Glomerular visceral epithelial cell (primary cell): ENCODE measurements around the gene ENO4.

Experiments used
- DNase-seq: peaks from one replicate; pipeline ENCODE4 v3.0.0-alpha.2; 2016; ENCODE audit errors: extremely low spot score

Gene ENO4, protein sequence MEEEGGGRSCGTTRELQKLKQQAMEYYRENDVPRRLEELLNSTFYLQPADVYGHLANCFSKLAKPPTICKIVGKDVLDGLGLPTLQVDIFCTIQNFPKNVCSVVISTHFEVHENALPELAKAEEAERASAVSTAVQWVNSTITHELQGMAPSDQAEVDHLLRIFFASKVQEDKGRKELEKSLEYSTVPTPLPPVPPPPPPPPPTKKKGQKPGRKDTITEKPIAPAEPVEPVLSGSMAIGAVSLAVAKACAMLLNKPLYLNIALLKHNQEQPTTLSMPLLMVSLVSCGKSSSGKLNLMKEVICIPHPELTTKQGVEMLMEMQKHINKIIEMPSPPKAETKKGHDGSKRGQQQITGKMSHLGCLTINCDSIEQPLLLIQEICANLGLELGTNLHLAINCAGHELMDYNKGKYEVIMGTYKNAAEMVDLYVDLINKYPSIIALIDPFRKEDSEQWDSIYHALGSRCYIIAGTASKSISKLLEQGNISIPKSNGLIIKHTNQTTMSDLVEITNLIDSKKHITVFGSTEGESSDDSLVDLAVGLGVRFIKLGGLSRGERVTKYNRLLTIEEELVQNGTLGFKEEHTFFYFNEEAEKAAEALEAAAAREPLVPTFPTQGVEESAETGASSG

DNA sequence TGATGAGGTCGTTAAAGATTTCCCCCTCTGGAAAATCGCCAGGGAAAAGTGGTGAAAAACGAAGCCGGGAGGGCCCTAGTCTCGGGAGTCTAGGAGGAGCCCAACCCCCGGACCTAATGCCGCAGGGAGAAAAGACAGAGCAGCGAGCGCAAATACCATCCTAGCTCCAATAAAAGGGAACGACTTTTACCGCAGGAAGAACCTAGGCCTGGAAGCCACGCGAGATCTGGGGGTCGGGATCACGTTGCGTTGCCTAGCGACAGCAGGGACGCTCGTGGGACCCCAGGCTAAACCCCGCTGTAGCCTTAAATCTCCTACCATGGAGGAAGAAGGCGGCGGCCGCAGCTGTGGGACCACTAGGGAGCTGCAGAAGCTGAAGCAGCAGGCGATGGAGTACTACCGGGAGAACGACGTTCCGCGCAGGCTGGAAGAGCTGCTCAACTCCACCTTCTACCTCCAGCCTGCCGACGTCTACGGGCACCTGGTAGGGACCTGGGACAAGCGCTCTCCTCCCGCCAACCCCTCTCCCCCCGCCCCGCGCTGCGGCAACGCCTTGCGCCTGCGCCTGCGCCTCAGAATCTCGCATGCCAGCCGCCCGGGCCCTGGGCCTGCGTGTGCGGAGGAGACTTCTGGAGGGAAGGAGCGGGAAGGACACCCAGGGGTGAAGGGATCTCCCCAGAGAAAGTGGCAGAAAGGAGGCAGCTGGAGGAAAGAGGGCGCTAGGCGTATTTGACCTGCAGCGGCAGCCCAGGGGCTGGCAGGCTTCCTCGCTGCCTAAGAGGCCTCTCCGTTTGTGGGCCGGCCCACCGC lies at the start of gene ENO4:
Gene ENO4, plus strand, starts transcription at position 252 of the 810 bp plus-strand sequence. Its CDS starts 68 bp downstream, at position 320.
- DNase-seq, result peak; percentile 84

DNA sequence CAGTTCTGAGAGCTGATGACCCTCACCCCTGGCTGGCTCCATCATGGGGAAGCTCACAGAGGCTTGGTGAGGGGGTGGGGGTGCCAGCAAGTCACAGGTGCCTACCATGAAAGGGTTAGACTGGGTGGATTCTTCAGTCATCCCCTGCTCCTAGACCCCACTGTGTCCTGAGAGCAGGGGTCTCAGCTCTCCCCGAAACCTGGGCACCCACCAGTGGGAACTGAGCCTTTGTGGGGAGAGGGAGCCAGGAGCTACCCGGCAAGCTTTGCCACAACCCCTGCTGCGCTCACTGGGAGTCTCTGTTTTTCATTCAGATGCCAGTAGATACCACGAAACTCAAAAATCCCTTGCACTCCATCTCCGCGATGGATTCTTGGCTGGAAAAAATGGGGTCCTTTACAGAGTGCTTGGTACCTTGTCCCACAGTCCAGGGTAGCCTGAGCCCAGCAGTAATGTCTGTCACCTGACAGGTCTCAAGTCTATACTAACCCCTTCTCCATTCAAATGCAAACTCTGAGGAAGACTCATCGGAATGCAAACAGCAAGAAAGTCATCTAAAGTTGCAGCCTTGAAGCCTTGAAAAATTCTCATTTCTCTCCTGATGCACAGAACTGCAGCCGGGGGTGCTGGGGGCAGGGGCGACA lies 48.9 kb upstream of the ENO4 start:
- DNase-seq, result no peak

DNA sequence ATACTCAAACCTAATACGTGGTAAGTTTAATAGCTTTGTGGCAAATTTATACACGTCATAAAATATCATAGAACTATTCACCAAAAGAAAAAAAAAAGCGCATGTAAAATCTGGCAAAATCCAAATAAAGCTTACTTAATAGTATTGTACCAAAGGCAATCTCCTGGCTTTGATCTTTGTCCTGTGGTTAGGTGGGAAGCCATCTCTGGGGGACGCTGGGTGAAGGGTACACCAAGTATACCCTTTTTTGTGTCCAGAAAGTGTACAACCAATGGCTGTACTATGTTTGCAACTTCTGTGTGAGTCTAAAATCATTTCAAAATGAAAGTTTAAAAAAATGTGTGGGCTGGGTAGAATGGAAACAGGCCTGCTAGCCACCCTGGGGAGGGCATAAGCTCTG lies 47.6 kb upstream of the ENO4 start:
- no peak for DNase-seq

DNA sequence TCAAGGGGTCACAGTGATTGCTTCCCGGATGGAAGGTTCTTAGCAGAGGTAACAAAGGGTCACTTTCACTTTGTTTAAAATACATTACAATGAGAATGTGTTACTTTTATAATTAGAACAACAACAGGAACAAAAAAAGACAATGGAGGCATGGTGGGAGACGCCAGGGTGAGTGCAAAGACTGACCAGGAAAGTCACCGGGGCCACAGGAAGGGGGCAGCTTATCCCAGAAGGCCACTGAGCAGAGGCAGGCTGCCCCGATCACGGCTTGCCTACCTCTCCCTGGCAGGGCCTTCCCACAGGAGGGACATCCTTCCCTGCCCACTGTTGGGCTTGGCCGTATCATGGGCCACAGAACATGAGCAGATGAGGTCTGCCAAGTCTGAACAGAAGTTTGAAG lies 46.8 kb upstream of the ENO4 start:
- no peak for DNase-seq

DNA sequence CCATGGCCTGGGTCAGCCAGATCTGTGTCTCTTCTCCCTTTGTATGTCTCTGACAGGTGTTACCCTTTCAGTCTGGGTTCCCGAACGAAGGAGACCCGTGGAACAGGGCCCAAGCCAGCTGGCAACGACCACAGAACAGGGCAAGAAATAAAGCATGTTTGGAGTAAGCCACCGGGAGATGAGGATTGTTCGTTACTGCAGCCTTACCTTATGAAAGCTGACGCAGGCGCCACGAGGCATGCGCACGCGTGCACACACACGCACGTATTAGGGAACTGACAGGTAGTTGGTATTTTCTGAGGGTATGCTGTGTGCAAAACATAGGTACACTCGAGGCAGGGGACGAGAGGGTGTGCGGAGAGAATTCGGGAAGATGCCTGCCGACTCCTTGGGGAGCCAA lies 46.4 kb upstream of the ENO4 start:
- no peak for DNase-seq

DNA sequence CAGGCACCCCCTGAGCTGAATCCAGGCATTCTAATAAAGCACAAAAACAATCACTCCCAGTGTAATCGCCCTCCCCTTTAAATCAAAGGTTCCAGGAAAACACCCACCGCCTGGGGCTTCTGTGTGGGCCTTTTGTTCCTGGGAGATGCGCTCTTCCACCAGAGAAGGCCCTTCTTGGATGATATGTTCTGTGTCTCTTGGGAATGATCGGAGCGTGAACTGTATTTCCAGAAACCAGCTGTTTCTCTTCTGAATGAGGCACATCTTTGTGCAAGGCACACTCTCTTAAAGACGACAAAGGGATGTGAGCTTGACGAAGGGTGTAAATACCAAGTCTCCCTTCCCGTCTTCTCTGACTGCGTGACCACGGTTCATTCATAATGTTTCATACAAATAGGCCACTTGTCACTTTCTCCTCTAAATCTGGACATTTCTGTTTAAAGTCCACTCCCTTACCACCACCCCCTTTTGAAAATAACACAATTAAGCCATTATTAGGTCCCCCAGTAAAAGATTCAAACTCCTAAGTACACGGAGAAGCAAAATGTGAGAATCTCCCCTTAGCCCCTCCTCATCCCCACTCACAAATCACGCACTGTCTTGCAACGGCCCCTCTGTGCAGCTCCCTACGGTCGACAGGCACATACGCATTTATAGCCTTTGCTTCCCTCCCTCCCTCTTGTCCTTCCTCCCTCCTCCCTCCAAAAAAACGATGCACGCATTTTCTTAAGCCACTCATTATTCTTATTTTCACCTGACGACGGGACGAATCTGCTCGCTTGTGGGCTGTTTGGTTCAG lies 45.6 kb upstream of the ENO4 start:
- no peak for DNase-seq

DNA sequence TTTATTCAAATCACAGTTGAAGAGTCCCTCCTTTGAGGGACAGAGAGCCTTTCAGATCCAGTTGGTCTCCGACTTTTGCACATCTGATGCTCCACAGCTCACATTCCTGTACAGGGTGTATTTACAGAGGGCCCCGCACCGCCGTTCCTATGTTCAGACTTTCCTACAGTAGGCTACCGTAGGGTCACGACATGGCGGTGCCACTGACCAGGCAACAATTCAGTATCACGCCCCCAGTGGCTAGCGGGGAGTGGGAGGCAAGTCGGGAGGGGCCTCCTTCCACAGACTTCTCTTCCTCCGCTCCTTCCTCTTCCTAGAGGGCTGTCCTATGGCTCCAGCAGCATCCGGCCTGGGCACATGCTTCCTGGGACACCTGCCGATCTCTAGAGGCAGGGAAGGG lies 40.6 kb upstream of the ENO4 start:
- no peak for DNase-seq

DNA sequence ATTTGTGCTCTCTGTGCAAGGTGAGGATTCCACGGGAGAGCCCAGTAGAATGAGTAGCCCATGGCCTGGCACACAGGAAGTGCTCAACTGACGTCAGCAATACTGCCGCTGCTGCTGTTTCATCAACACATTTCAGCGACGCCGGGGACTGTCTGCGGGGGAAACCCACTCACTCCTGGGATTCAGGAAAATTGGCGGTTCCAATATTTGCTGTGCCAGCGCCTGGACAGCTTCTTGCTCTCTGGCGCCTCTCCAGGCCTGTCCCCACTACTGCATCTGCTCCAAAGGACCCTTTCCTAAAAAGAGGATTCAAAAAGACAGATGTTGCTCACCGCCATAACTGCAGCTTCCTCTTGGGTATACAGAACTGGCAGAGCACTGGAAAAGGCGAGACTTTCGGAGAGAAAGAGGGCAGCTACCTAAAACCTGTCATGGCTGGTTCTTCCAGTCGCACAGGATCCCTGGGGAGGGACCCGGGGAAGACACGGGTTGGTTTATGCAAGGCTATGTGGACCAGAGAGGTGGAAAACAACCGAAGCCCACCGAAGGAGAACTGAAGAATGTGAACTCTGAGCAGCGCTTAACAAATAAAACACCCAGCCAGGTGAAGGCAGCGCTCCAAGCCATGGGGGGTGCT lies 39.7 kb upstream of the ENO4 start:
- peak; percentile 6 for DNase-seq

DNA sequence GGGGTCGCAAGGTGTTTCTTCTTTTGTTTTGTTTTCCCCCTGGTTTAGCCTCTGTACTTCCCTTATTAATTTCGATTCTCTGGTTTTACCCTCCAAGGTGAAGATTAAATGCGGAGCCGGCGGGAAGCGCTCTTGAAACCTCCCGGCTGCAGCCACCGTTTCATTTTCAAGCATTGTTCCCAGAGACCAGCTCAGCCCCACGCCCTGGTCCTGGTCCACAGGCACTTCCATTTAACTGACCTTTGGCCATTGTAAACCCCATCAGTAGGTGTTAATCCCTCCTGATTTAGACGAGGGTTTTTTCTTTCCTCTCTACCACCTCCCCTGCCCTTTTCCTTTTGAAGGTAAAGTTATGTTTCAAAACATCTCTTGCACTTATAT lies 39.2 kb upstream of the ENO4 start:
- no peak for DNase-seq

DNA sequence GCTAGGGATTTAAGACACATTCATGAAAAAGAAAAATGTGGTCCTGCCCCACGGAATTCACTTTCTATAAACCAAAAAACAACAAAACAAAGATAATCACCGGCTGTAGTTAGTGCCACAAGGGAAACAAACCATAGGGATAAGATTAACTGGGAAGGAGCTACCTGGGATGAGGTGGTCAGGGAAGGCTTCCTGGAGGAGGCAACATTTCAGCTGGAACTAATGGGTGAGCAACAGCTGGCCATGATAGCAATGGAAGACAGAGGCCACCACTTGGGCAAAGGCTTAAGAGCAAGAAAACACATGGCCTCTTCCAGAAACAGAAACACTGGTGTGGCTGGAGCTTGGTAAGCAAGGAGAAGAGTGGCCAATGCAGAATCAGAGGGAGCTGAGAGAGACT lies 38.4 kb upstream of the ENO4 start:
- DNase-seq, result no peak

DNA sequence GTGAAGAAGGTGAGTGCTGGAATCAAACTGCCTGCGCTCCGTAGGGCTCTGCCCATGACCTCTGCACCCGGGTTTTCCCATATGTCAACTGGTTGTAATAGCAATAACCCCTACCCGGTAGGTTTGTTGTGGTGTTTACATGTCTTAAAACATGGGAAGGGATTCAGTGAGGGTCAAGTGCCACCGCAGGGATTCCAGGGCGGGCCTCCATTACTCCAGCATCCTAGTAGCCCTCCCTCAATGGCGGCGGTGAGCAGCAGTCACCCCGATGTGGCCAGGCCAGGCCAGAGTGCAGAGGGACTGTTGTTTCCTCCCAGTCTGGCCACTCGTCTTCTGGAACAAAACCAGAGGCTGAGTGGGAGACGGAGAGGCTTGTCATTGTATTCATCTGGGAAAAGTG lies 37.6 kb upstream of the ENO4 start:
- DNase-seq, result no peak

DNA sequence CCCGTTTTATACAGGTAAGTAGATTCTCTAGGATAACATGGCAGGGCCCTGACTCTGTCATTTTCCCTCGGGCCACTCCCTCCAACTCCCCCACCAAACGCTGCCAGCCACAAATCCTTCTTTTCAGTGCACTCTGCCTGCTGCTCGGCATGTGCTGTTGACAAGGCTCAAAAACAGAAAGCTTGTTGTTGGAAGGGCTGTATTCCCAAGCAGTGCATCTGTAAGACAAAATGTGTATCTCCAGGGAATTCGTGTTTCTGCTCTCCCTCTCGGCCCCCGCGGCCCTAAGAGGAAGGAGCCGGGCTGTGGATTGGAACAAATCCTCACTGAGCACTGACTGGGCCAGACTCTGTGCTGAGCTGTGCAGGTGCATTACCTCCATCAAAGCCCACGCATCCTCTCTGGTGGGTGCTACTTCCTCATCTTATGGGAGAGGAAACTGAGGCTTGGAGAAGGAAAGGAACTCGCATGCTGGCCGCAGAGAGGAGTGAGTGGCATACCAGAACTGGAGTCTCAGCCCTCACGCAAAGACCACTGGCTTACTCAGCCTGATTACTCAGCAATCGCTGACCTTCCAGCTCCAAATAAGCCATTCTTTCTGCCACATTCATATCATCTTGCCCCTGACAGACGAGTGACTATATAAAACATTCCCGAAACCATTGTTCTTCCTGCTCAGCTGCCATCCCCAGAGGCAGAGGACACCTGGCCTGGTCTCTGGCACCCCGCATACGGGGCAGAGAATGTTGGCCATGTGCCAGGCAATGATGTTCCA lies 33.5 kb upstream of the ENO4 start:
- DNase-seq, result peak; percentile 47

DNA sequence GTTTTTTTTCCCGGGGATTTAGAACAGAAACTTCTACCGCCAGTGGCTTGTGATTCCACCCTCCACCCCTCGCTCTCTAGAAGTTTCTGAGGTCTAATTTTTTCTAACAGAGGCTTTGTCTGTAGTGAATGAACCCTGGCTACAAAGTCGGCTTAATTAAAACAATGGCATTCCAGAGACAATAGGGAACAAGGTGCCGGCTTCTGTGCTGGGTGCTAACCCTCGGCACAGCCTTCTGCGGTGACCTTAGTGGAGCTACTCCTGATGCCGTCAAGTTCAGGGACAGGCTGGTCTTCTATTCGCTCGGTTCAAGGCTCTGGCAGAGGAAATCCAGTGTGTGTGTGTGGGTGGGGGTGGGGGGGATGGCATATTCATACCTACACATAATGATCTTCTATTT lies 32.1 kb upstream of the ENO4 start:
- DNase-seq, result no peak

DNA sequence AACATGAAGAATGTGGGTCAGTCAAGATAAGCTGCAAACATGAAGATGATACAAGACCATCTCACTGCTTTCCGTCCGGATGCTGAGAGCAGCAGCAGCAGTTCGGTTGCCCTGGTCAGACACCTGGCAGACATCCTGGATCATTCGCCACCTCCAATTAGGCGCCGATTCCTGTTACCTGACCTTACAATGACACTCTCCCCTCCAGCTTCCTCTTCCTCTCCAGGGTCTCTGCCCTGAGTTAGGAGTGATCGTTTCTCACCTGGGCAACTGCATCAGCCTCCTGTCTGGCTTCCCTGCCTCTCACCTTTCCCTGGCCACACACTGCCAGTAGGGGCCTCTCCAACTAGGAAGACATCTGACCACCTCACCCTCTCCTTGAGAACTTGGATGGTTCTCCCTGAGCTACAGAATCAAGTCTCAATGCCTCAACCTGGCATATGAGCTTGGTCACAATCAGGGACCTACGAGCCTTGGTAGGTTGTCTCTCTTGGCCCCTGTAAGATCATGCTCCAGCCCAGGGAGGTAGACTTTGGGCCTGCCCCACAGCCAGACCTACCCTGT lies 31.4 kb upstream of the ENO4 start:
- no peak for DNase-seq

DNA sequence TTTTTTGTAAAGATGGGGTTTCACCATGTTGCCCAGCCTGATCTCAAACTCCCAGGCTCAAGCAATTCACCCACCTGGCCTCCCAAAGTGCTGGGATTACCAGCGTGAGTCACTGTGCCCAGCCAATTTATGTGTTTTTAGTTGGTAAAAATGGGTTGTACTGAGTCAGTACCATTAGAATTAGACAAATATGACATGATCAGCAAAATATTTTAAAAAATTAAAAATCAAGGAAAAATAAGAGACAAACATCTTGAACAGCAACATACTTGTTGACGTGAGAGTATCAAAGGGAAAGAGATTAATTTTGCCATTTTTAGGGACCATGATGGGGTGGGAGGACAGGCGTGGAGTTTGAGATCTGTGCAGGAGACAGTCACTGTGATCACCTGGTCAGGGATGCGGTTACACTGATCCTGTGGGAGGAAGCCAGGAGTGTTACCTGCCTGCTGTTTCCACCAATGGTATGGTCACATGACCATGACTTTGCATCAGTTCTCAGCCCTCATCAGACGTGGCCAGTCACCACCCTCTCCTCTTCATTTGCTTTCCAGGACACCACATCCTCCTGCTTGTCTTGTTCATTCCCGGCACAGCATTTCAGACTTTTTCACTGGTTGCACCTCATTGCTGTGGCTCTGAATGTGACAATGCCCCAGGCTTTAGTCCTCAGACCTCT lies 29.2 kb upstream of the ENO4 start:
- no peak for DNase-seq

DNA sequence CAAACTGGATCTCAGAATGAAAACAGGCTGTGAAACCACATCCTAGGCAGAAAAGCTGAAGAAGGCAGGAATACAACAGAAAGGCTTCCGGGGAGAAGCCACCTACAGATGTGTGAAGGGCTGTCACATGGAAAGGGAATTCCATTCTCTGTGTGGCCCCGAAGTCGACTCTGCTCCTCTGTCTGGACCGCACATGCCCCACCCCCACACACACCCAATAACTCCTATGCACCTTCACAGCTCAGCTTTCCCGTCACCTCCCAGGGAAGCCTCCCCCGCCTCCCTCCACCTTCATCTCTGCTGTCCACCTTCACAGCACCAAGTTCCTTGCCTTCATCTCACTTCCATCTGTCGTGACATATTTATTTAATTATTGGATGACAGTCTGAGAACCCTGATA lies 23.4 kb upstream of the ENO4 start:
- no peak for DNase-seq

DNA sequence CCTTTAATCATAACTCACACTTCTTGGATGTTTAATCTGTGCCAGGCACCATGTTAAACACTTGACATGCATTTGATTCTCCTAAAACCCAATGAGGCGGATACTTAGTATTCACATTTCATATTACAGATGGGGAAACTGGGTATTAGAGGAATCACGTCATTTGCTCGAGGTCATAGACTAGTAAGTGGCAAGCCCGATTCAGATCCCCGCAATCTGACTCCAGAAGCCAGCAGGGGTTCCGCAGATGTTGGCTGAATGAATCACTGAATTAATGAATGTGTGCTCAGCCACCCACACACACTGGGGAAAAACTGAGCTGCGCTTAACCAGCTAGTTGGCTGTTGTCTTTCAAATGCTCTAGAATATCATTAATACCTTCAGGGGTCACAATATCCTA lies 22.5 kb upstream of the ENO4 start:
- peak; percentile 78 for DNase-seq

DNA sequence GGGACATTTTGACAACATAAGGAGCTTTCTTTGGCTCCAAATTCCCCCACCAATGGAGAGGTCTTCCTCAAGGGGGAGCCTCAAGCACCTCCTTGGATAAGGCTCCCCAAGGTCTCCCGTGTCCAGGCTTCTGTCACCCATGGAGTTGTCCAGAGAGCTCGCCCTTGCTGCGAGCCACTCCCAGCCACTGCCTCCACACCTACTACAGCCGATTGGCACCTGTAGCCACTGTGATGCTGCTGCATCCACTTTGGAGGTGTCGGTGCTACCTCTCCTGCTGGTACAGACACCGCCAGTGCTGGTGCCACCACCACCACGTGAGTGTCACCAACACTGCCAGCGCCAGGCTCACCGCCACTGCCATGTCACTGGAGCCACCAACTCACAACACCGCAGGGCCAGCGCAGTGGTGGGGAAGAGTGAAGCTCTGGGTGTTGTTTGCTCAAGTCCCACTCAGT lies 22.1 kb upstream of the ENO4 start:
- DNase-seq, result no peak

DNA sequence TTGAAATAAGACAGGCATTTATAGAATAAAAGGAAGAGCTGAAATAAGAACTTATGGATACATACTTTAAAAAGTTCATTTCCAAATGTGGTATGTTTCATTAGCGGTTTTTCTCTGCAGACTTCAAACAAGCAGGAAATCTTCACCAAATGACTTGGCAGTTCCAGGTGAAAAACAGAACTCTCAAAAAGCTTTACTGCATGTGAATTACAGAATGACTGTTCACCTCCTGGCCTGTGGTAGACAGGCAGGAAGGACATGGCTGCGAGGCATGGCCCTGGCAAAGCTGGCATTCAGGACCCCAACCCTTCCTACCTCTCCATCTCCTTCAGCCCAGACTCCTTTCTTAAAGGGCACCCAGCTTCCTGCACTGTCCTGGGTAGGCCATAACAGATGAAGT lies 21.2 kb upstream of the ENO4 start:
- no peak for DNase-seq
